Esophagus (tissue), 2 donors: ENCODE data around the gene PSMA7. TPM values are rescaled to one million over a fixed set of nuclear protein-coding genes. Genes with fewer than 3 reads are reported as not detected.

Source experiments
- H3K27ac ChIP-seq, 2 donors: one replicate each; pipeline ENCODE4 v1.5.1; 2013; ENCODE audit warnings: low read depth in 2 of 2, mild to moderate bottlenecking in 2 of 2, inconsistent platforms in 1 of 2, low read length in 1 of 2, moderate library complexity in 1 of 2
- H3K27me3 ChIP-seq, 2 donors: one replicate each; pipeline ENCODE4 v1.6.1; 2013; ENCODE audit warnings: low read length in 2 of 2, control low read depth in 1 of 2, mild to moderate bottlenecking in 1 of 2; ENCODE audit not compliant: insufficient read depth in 2 of 2, control insufficient read depth in 1 of 2
- H3K36me3 ChIP-seq, 2 donors: one replicate each; pipeline ENCODE4 v1.6.1; 2013; ENCODE audit warnings: low read length in 1 of 2; ENCODE audit not compliant: control insufficient read depth in 2 of 2, insufficient read depth in 2 of 2
- H3K4me1 ChIP-seq, 2 donors: one replicate each; pipeline ENCODE4 v1.6.1; 2013; ENCODE audit warnings: low read length in 1 of 2; ENCODE audit not compliant: control insufficient read depth in 2 of 2, insufficient read depth in 2 of 2
- H3K4me3 ChIP-seq, 2 donors: one replicate each; pipeline ENCODE4 v1.5.1; 2013; ENCODE audit warnings: low read length in 2 of 2, mild to moderate bottlenecking in 2 of 2, low read depth in 1 of 2, moderate library complexity in 1 of 2
- H3K9me3 ChIP-seq, 2 donors: one replicate each; pipeline ENCODE4 v1.6.1; 2013; ENCODE audit warnings: mild to moderate bottlenecking in 2 of 2, low read depth in 1 of 2, low read length in 1 of 2, moderate library complexity in 1 of 2; ENCODE audit not compliant: control insufficient read depth in 2 of 2, insufficient read depth in 1 of 2
- WGBS, 2 donors: extraction: QIAGEN DNeasy Blood & Tissue Kit; methylation state at CpG; one replicate each; pipeline ENCODE4 v1.1.7; 2013; 5-methylcytosine and 5-hydroxymethylcytosine counted together
- polyA plus RNA-seq, 2 donors: library from polyadenylated mRNA; stranded (reverse); fragments of 200-250 nt; gene quantifications; one replicate each; pipeline ENCODE4 v1.2.3, GENCODE V29; 2013
- donor health status: healthy with polysubstance abuse.
- donor health status: Bipolar disorder and iron deficiency.

PSMA7 gene
- polyA plus RNA-seq, 2 donors, result 96.8 to 294 TPM

DNA sequence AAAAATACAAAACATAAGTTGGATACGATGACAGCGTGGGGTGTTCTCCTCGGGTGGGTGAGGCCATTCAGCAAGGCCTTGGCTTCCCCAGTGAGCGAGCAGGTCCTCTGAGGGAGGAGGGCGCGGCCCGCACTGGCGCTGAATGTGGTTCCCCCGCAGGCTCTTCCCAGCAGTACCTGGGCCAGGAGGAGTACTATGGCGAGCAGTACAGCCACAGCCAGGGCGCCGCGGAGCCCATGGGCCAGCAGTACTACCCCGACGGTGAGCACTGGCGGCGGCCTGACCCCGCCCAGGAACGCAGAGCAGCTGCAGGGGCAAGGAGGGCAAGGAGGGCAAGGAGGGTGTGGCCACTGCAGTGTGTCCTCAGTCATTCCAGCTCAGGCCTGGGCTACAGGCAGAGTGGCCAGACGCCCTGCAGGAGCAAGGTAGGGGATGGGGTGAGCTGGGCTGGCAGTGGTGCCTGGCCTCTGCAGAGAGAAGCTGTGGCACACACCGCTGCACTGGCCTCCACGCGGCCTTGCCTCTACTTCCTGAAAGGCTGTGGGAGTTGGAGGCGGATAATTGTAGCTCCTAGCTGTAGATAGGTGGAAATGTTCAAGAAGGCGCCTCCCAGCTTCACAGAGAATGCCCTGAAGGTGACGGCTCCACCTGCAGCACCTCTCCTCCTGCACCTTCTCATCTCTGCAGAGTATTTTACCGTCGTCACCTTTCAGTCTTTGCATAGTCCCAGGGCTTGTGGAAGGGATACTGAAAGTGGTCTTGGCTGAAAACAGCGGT lies 21.0 kb upstream of the PSMA7 start:
- no peak overlapping the region for H3K4me3 ChIP-seq
- H3K27ac ChIP-seq, result no peak overlapping the region
- peaks cover 3 to 19% of the 10 kb centered on the region in 2 donors for H3K4me1 ChIP-seq
- 89 to 93% methylated on average over 29 of the region's 29 CpGs for WGBS, 2 donors
- H3K36me3 ChIP-seq, result peaks cover 18 to 47% of the 10 kb centered on the region in 2 donors
- H3K9me3 ChIP-seq, result peaks cover 0 to 2% of the 10 kb centered on the region in 2 donors
- H3K27me3 ChIP-seq, result no peaks in the 10 kb centered on the region

DNA sequence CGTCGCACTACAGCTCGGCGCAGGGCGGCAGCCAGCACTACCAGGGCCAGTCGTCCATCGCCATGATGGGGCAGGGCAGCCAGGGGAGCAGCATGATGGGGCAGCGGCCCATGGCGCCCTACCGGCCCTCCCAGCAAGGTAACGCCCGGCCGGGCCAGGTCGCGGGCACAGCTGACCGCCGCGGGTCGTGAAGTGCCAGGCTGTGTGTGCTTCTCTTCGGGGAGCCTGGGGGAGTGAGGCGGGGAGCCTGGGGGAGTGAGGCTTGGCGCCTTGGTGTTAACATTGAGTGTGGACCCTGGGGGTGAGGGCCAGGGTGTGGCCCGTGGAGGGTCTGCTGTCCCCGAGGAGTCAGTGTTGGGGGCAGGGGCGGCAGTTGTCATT lies 20.3 kb upstream of the PSMA7 start:
- H3K27ac ChIP-seq, result no peak overlapping the region
- H3K27me3 ChIP-seq, result no peaks in the 10 kb centered on the region
- no peaks in the 10 kb centered on the region for H3K9me3 ChIP-seq
- H3K36me3 ChIP-seq, result peaks cover 18 to 46% of the 10 kb centered on the region in 2 donors
- H3K4me1 ChIP-seq, result peaks cover 5 to 20% of the 10 kb centered on the region in 2 donors
- H3K4me3 ChIP-seq, result no peak overlapping the region
- 95 to 97% methylated on average over 23 to 25 of the region's 25 CpGs for WGBS, 2 donors

DNA sequence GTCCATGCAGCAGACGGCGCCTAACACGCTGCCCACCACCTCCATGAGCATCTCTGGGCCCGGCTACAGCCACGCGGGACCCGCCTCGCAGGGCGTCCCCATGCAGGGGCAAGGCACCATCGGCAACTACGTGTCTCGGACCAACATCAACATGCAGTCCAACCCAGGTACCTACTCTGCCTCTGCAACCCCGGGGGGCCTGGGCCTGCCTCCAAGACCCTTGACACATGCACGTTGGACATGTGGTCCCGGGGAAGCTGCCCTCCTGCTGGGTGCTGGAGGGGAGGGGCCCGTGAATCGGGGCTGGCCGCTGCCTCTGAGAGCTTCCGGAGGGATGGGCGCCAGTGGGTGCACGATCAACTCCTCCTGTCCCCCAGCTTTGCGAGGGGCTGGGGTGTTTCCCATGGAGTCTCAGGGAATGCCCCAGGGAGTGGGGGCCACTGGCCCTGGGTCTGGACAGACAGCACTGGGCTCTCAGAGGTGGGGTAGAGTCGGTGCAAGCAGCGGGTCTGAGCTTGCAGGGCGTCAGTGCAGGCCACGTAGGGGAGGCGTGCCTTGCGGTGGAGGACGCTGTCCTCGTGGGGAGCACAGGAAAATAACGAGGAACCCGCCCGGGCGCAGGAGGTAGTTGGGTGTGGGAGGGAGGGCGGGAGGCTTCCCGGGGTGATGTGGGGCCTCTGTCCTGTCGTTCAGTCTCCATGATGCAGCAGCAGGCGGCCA lies 19.7 kb upstream of the PSMA7 start:
- Histone ChIP-seq H3K36me3 (peaks cover 18 to 42% of the 10 kb centered on the region in 2 donors), H3K4me3 (no peak overlapping the region)
- 96 to 97% methylated on average over 38 of the region's 38 CpGs for WGBS, 2 donors

DNA sequence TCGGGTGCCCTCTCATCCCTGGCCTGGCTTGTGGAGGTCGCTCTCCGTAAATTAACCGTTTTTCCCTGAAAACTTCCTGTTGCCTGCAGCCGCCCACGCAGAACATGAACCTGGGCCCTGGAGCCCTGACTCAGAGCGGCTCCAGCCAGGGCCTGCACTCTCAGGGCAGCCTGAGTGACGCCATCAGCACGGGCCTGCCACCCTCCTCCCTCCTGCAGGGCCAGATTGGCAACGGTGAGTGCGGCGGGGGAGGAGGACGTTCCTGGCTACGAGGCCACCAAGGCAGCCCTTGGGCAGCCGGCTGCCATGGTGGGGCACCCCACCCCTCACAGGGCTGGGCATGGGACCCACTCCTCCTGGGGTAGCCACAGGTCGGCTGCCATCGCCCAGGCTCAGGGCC lies 18.2 kb upstream of the PSMA7 start:
- H3K36me3 ChIP-seq, result peaks cover 18 to 42% of the 10 kb centered on the region in 2 donors

More for the DNA sequence above, 19.7 kb upstream of the PSMA7 start:
- Histone ChIP-seq H3K9me3 (no peaks in the 10 kb centered on the region), H3K27ac (no peak overlapping the region), H3K4me1 (peaks cover 5 to 20% of the 10 kb centered on the region in 2 donors), H3K27me3 (no peaks in the 10 kb centered on the region)

DNA sequence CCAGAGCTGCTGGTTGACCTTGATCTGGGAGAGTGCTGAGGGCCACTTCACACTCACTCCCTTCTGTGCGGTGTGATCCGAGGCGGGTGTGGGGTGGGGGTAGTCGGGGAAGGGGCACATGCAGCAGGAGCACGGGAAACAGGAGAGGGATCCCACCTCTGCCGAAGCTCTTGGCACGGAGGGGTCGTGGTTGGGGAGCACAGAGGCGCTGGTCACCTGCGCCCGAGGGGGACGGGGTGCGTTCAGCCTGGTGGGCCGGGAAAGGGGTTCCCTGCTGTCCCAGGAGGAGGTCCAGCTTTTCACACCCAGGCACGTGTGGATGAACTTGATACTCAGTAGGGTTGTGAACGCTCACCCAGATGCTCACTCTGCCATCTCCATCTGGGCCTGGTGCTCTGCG lies 17.7 kb upstream of the PSMA7 start:
- H3K4me3 ChIP-seq, result no peak overlapping the region
- H3K4me1 ChIP-seq, result peaks cover 10 to 27% of the 10 kb centered on the region in 2 donors
- H3K9me3 ChIP-seq, result no peaks in the 10 kb centered on the region
- peaks cover 18 to 39% of the 10 kb centered on the region in 2 donors for H3K36me3 ChIP-seq
- H3K27ac ChIP-seq, result peak overlapping the region; percentile 34 to 45
- H3K27me3 ChIP-seq, result no peaks in the 10 kb centered on the region
- 92% methylated on average over 17 of the region's 17 CpGs for WGBS, 2 donors

More for the DNA sequence above, 18.2 kb upstream of the PSMA7 start:
- Histone ChIP-seq H3K4me1 (peaks cover 10 to 27% of the 10 kb centered on the region in 2 donors), H3K27ac (peak overlapping the region; percentile 34 to 75), H3K4me3 (no peak overlapping the region), H3K27me3 (no peaks in the 10 kb centered on the region), H3K9me3 (no peaks in the 10 kb centered on the region)
- 64 to 74% methylated on average over 17 of the region's 17 CpGs for WGBS, 2 donors

DNA sequence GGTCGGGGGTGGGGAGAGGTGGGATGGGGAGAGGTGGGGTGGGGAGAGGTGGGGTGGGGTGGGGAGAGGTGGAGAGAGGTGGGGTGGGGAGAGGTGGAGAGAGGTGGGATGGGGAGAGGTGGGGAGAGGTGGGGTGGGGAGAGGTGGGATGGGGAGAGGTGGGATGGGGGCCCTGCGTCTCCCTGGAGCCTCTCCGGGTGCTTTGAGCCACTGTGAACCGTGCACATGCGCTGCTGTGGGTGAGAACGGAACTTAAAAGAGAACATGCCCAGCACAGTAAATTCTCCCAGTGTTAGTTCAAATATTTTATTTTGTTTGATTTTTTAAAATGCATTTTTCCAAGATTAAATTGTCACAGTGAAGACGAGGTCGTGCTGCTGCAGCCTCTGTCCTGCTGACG lies 17.1 kb upstream of the PSMA7 start:
- Histone ChIP-seq H3K27me3 (no peaks in the 10 kb centered on the region), H3K36me3 (peaks cover 13 to 33% of the 10 kb centered on the region in 2 donors), H3K4me3 (no peak overlapping the region), H3K9me3 (no peaks in the 10 kb centered on the region), H3K27ac (peak overlapping the region in 1 of 2 donors; percentile 7), H3K4me1 (peaks cover 10 to 27% of the 10 kb centered on the region in 2 donors)
- 82 to 87% methylated on average over 9 of the region's 9 CpGs for WGBS, 2 donors

DNA sequence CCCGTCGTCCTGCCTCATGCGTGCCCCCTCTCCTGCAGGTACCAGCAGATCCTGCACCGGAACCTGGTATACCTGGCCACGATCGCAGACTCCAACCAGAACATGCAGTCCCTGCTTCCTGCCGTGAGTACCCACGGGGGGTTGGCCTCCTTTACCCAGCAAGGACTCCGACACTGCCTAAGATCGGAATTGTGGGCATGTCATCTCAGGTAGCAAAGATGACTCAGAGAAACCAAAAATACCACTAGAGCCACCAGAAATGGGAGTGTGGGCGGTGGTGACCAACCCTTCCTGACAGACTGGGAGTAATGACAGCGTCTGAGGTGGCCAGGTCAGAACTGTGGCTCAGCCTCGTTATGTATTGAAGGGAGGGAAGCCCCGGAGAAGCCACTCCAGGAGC lies 16.6 kb upstream of the PSMA7 start:
- no peaks in the 10 kb centered on the region for H3K27me3 ChIP-seq
- WGBS, 2 donors, result 45 to 57% methylated on average over 14 of the region's 14 CpGs
- peaks cover 10 to 27% of the 10 kb centered on the region in 2 donors for H3K4me1 ChIP-seq
- no peaks in the 10 kb centered on the region for H3K9me3 ChIP-seq
- H3K4me3 ChIP-seq, result no peak overlapping the region
- H3K36me3 ChIP-seq, result peaks cover 9 to 29% of the 10 kb centered on the region in 2 donors
- peak overlapping the region; percentile 47 to 78 for H3K27ac ChIP-seq

DNA sequence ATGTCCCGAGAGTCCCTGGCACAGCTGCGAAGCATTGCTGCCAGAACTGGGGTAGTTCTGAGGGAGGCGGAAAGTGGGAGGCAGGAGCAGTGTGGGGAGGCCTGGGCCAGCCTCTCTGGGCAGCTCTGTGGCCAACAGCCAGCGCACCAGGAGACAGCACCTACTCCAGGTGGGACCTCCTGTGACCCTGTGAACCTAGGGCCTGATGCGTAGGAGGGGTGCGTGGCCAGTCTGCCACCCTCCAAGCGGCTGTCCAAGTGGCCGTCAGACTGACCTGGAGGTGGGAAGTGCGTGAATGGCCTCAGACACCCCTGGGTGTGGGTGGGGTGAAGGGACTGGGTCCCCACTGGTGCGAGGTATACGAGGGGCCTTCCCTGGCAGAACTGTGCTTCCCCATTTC lies 15.9 kb upstream of the PSMA7 start:
- no peaks in the 10 kb centered on the region for H3K27me3 ChIP-seq
- WGBS, 2 donors, result 92% methylated on average over 9 to 11 of the region's 11 CpGs
- H3K9me3 ChIP-seq, result no peaks in the 10 kb centered on the region
- H3K36me3 ChIP-seq, result peaks cover under 1 to 22% of the 10 kb centered on the region in 2 donors
- H3K4me3 ChIP-seq, result no peak overlapping the region
- peaks cover 10 to 27% of the 10 kb centered on the region in 2 donors for H3K4me1 ChIP-seq
- peak overlapping the region in 1 of 2 donors; percentile 78 for H3K27ac ChIP-seq

DNA sequence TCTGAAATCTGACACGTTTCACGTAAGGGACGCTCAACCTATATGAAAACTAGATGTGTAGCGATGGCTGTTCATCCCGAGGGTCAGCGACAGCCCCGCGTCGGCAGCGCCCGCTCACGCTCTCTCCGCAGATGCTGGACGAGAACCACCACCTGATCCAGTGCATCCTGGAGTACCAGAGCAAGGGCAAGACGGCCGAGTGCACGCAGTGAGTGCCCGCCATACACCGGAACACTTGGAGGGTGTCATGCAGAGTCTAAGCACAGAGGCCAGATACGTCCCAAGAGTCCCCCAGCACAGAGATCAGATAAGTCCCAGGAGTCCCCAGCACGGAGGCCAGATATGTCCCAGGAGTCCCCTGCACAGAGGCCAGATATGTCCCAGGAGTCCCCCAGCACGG lies 15.3 kb upstream of the PSMA7 start:
- peaks cover 10 to 27% of the 10 kb centered on the region in 2 donors for H3K4me1 ChIP-seq
- H3K4me3 ChIP-seq, result no peak overlapping the region
- H3K36me3 ChIP-seq, result peaks cover 0 to 19% of the 10 kb centered on the region in 2 donors
- H3K9me3 ChIP-seq, result no peaks in the 10 kb centered on the region
- no peak overlapping the region for H3K27ac ChIP-seq
- WGBS, 2 donors, result 95% methylated on average over 22 of the region's 22 CpGs
- no peaks in the 10 kb centered on the region for H3K27me3 ChIP-seq
